ENCODE measurements around the gene NPIPB8.
A peak's percentile ranks its signal among the peaks of the same experiment; 100 is the strongest.
"Not testable (repeated sequence)": the region's sequence is repeated elsewhere in the genome, so short reads cannot be mapped to it uniquely, and the experiment has no call there.

NPIPB8 gene

DNA sequence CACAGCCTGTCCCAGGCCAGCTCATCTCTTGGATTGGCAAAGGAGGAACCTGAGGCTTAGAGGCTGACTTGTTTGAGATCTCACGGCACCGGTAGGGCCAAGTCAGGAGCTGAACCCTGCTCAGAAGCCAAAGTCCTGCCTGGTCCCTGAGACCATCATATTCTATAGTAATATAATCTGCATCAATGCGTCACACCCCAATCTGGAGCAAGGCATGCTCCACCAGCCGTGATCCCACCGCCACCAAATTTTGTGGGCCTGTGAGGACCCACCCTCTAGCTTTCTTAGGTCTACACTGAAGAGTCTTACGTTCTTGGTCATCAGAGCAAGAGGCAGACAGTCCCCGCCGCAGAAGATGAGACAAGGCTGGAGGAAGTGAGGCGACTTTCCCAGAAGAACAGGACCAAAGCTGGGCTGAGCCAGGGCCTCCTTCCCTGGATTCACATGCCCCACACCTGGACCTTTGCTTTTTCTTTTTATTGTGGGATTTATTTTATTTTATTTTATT, 30.7 kb upstream of the NPIPB8 start:
- no peak for DNase-seq (ENCODE audit: low read depth in 2 of 2)

DNA sequence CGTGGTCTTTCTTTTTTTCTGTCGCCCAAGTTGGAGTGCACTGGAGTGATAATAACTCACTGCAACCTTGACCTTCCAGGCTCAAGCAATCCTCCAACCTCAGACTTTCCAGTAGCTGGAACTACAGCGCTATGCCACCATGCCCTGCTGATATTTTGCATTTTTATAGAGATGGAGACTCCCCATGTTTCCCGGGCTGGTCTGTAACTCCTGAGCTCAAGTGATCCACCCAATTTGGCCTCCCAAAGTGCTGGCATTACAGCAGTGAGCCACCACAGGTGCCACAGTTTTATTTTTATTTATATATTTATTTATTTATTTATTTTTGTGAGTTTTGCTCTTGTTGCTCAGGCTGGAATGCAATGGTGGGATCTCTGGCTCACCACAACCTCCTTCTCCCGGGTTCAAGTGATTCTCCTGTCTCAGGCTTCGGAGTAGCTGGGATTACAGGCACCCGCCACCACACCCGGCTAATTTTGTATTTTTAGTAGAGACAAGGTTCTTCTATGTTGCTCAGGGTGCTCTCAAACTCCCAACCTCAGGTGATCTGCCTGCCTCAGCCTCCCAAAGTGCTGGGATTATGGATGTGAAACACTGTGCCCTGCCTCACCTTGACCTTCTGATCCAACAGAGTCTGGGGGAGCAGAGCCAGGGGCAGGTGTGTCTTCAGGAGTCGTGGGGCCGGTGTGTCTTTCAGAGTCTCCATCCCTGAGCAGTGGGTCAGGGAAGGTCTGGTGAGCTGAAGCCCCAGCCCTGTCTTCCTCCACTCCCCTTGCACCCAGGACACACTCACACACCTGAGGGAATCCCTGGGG, 30.0 kb upstream of the NPIPB8 start:
- DNase-seq (ENCODE audit: low read depth in 2 of 2), result not testable (repeated sequence)

DNA sequence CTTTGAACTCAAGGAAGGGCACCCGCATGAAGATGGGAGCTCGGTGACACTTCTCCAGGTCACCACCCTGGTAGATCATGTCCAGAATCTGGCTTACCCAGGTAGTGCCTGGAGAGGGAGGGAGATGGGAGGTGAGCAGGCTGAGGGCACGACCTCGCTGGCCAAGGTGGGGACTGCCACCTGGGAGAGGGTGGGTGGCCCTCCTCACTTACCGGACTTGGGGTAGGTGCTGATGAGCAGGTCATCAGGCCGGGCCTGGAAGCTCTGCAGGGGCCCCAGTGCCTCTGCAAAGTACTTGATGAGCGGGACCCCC, 29.4 kb upstream of the NPIPB8 start:
- not testable (repeated sequence) for DNase-seq (ENCODE audit: low read depth in 2 of 2)

DNA sequence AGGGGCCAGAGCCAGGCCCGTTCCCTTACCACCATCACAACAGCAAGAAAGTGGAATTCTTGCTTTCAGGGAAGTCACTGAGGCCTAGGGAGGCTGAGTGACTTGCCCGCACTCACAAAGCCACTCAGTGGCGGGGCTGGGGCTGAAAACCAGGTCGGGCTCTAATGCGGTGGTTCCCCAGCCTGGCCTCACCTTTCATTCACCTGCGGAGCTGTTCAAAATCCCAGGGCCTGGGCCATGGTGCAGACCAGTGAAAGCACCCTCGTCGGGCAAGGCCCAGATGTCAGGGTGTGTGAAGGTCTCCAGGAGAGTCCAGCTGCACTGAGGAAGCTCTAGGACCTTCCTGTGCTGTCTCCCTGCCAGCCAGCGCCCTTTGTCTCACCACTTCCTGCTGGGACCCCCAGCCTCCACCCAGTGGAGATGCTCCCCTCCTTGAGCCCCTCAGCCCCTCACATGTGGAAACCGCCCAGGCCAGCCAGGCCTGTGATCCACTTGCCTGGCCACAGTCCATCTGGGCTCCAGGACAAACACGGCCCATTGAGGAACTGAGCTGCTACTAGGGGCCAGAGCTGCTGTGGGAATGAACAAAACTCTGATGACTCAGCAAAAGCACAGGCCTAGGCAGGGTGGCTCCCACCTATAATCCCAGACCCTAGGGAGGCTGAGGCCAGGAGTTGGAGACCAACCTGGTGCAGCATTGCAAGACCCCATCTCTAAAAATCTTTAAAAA, 28.8 kb upstream of the NPIPB8 start:
- DNase-seq (ENCODE audit: low read depth in 2 of 2), result not testable (repeated sequence)

DNA sequence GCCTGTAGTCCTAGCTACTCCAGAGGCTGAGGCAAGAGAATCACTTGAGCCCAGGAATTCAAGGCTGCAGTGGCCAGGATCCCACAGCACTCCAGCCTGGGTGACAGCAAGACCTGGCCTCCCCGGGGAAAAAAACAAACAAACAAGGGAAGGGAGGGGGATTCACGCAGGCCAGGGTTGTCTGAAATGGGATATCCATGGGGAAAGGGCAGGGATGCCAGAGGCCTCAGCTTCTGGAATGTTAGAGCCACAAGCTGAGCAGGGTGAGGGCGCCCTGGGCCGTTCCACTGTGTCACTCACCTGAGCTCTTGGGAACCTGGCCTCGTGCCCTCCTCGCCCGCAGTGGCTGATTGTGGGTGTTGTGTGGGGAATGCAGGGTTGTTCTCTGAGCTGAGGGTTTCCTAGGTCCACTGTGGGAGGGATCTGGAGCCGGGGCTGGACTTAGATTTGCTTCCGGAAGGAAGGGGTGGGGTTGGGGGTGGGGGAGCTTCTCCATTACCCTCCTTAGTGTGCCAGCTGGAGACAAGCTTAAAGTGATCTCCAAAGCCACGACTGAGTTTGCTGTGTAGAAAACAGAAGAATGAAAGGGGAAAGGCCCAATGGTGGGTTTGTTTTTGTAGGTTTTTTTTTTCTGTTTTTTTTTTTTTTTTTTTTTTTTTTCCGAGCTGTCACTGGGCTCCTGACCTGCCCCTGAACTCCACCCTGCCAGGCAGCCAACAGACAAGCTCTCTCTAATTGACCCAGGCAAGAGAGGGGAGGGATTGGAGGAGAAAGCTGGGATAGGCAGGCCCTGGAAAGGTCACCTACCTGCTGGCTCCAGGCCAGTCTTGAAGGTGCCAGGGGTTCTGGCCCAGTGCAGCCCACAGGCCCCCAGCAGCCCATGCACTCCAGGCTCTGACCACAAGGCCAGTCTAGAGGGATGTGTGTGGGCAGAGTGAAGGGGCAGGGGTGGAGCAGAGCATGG, 28.0 kb upstream of the NPIPB8 start, which contains the start of gene SULT1A1:
TSS of gene SULT1A1 (minus strand) at position 414 of the 964 bp plus-strand sequence. CDS start 1,189 bp downstream, outside the sequence.
- no peak for DNase-seq (ENCODE audit: low read depth in 2 of 2)

DNA sequence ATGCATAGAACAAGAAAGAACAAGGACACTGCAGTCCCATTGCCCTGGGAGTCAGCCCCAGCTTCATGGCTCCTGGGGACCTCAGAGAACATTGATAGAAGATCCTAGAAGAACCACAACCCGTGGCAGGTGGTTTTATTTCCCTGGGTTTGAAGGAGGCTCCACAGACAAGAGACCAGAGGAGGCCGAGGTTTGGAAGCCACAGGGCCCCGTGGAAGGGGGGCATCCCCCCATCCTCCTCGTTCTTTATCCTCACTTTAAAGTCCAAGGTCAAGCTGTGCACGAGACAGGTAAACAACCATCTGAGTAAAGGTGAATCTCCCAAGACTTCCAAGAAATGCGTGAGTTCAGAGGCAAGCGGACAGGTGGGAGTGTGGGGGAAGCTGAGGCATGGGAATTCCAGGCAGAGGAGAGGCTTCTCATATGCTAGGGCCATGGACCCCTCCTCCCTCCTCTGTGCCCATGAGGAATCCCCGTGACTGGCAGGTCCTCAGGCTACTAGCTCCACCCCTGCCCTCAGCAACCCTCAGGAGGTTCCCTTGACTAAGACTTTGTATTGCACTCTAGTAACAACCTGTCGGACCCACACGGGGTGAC, 27.2 kb upstream of the NPIPB8 start:
- no peak for DNase-seq (ENCODE audit: low read depth in 2 of 2)

DNA sequence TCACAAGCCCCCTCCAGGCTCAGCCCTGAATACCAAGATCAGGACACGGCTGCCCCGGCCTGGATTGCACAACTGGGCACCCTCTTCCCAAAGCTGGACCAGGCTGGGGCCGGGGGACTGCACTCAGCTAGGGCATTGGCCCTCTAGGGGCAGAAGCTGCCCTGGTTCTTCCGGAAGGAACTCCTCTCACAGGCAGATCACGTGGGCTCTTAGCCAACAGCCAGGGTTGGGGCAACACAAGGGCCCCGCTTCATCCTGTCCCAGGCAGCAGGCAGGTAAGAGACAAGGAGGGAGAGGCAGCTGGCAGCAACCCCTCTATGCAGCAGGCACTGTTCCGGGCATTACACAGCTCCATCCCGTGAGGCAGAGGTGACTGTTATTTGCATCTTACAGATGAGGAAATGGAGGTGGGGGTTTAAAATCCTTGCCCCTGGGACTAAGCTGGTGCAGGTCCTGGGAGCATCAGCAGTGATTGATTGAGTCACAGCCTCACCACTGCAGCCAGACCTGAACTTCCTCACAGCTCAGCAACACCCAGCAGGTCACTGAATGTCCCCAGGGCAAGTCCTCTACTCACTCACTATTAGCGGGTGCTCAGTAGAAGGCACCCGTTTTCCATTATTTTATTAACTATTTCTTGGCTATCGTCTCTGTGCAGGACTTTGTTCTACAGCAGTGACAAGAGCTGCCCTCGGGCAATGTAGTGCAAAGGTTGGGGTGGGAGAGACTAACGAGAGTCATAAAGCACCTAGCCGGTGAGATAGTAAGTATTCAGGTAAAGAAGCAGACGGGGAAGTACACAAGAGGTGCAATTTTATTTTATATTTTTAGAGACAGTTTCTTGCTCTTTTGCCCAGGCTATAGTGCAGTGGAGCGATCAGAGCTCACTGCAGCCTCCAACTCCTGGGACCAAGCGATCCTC, 25.2 kb upstream of the NPIPB8 start:
- not testable (repeated sequence) for DNase-seq (ENCODE audit: low read depth in 2 of 2)

DNA sequence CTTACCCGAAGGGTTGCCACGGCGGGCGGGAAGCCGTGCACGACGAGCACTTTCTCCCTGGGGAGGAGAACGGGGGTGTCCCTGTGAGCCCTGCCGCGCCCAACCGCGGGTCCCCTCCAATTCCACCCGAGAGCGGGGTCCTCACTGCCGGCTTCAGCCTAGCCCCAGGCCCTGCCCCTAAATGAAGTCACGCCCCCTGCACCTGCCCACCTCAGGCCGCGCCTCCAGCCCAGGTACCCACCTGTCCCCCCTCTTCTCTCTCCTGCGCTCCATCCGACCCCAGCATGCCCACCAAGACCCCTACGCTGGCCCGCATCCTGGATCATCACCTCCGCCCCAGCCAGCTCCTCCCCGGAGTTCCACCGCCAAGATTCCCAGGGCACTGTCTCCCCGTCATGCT, 24.0 kb upstream of the NPIPB8 start:
- not testable (repeated sequence) for DNase-seq (ENCODE audit: low read depth in 2 of 2)

DNA sequence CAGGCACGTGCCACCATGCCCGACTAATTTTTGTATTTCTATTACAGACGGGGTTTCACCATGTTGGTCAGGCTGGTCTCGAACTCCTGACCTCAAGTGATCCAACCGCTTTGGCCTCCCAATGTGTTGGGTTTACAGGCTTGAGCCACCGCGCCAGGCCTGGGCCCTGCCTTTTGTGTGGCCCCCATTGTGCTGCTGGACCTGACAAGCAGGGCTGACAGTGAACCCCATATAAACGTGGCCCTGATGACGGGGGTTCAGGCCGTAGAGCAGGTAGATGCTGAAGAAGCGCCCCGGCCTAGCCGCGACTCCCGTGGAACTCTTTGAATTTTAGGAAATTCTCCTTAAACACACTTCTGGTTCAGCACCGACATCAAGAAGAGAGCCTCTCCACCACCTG, 23.3 kb upstream of the NPIPB8 start:
- DNase-seq (ENCODE audit: low read depth in 2 of 2), result not testable (repeated sequence)

DNA sequence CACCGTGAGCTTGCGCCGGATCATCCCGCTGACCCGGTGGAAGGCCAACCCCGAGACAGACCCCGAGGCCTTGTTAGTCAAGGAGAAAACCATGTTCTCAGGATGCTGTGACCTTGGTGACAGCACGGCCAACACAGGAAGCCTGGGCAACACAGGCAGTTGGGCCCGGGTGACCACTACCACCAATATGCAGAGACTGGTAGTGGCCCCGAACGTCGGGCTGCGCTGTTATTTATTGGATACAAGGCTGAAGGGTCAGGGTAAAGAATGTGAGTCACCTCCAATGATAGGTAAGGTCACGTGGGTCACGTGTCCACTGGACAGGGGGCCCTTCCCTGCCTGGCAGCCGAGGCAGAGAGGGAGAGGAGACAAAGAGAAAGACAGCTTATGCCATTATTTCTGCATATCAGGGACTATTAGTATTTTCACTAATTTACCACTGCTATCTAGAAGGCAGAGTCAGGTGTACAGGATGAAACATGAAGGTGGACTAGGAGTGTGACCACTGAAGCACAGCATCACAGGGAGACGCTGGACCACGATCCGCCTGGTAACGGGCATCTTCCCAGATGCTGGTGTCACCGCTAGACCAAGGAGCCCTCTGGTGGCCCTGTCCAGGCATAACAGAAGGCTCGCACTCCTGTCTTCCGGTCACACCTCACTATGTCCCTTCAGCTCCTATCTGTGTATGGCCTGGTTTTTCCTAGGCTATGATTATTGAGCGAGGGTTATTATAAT, 22.2 kb upstream of the NPIPB8 start:
- DNase-seq (ENCODE audit: low read depth in 2 of 2), result not testable (repeated sequence)

DNA sequence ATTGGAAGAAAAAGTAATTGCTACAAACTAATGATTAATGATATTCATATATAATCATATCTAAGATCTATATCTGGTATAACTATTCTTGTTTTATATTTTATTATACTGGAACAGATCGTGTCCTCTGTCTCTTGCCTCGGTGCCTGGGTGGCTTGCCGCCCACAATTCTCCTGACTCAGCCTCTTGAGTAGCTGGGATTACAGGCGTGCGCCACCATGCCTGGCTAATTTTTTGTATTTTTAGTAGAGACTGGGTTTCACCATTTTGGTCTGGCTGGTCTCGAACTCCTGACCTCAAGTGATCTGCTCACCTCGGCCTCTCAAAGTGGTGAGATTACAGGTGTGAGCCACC, 21.7 kb upstream of the NPIPB8 start:
- DNase-seq (ENCODE audit: low read depth in 2 of 2), result not testable (repeated sequence)

DNA sequence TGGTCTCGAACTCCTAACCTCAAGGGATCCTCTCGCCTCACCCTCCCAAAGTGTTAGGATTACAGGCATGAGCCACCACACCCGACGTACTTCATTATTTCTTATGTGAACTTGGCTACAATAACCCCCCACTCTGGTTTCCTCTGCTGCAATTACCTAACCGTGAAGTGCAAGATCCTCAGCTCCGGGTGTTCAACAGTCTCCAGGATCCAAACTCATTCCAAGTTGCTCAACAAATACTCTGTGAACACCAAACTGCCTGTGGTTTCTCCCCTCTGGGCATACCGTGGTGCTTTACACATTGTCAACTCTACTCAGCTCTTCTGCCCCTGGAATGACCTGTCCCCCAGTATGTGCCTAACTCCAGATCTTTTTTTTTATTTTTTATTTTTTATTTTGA, 21.2 kb upstream of the NPIPB8 start:
- DNase-seq (ENCODE audit: low read depth in 2 of 2), result no peak

DNA sequence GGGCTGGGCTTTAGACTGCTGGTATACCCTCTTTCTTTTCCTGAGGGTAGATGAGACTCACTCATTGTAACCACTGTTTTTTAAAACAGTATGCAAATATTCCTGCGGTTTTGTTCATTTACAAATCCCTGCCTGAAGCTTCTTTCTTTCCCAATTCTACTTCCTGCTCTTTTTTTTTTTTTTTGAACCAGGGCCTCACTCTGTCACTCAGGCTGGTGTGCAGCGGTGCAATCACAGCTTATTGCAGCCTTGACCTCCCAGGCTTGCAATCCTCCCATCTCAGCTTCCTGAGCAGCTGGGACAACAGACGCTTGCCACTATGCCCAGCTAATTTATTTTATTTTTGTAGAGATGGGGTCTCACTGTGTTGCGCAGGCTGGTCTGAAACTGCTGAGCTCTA, 20.0 kb upstream of the NPIPB8 start:
- no peak for DNase-seq (ENCODE audit: low read depth in 2 of 2)

DNA sequence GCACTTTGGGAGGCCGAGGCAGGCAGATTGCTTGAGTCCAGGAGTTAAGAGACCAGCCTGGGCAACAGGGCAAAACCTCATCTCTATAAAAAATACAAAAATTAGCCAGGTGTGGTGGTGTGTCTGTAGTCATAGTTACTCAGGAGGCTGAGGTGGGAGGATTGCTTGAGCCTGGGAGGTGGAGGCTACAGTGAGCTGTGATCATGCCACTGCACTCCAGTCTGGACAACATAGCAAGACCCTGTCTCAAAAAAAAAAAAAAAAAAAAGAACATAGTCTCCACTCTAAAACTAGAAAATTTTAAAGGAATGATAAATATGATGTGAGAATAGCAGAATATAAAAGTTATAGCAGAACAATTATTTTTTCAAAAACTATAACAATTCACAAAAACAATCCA, 17.5 kb upstream of the NPIPB8 start:
- not testable (repeated sequence) for DNase-seq (ENCODE audit: low read depth in 2 of 2)

DNA sequence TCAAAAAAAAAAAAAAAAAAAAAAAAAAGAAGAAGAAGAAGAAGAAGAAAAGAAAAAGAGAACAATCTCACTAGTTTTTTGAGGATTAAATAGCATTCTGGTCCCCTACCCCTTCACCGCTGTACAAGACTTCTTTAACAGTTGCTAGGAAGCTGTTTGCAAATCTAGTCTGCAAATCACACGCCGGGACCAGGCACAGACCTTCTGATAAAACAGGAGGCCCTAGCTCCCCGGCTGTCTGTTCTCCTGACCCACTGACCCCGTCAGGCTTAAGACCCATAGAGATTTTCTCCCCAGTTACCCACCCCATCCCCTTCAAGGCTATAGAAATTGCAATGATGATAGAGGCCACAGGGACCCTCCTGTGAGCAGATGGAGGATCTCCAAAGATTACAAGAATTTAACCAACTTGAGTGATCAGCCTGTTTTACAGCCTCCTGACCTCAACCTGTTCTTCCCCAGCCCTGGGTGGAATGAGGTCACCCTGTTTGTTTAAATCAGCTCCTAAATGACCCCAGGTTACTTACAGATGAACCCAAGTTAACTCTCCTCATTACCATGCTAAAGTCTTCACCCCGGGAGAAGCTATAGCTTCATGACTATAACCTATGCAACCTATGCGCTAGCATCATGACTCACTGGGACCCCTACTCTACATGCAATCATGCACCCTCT, 16.2 kb upstream of the NPIPB8 start:
- DNase-seq (ENCODE audit: low read depth in 2 of 2), result no peak

DNA sequence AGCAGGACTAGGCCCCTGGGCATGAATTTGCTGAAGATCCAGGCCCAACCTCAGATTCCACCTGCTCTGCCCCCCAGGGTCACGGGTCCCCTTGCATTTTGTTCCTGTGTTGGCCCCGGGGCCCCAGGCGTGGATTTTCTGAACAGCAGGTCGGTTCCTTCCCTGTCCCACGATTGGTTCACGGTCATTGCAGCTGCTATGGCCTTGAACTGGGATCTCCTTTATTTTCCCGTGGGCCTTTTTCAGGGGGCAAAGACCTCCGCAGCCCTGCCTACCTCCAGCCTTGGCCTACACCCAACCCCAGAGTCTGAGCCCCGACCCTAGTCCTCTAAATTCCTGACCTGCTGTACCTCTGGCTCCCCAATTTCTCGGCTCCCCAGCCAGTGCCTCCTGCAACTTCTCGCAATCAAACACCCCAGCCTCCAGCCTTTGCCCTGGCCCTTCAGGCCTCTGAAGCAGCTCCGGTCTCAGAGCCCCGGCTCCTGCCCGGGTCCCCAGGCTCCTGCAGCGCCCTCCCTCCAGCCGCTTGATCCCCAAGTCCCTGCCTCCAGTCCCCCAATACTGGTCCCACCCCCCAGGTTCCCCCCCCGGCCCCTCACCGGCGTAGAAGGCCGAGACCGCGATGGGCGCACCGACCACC, 15.2 kb upstream of the NPIPB8 start:
- DNase-seq (ENCODE audit: low read depth in 2 of 2), result not testable (repeated sequence)

DNA sequence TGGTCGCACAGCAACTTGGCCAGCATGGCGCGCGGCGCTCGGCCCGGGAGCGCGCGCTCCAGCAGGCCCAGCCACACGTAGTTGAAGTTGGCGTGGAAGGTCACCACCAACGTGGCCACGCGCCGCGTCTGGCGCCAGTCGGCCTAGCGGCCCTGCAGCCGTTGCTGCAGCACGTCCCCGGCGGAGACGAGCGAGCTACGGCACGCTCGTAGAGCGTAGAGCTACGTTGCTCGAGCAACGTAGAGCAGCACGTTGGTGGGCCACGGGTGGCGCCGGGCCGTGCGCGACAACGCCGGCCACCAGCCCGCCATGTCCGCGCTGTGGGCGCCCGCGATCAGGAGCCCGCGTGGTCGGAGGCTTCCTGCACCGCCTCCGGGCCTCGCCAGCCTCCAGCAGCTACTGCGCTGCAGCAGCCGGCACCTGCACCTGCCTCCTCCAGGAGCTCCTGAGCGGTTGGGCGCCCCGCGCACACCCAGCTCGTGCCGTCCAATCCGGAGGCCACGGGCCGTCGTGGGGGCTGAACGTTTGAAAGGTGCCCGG, 14.6 kb upstream of the NPIPB8 start:
- DNase-seq (ENCODE audit: low read depth in 2 of 2), result peak; percentile 35 to 44

DNA sequence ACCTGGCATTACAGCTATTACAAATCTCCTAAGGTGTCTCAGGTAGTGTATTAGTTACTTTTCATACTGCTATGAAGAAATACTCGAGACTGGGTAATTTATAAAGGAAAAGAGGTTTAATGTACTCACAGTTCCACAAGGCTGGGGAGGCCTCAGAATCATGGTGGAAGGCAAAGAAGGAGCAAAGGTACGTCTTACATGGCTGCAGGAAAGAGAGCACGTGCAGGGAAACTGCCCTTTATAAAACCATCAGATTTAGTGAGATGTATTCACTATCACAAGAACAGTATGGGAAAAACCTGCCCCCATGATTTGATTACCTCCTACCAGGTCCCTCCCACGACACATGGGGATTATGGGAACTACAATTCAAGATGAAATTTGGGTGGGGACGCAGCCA, 7.0 kb upstream of the NPIPB8 start:
- DNase-seq (ENCODE audit: low read depth in 2 of 2), result not testable (repeated sequence)

Measured in stimulated activated CD8-positive, alpha-beta memory T cell treated with anti-CD3 and anti-CD28 coated beads, Interleukin-2, amount 100 ng/mL, for 1 hour (primary cell).